Raji (cell line): ENCODE measurements around the gene GJA4.

ENCODE experiments used
- POLR2A ChIP-seq: IDR thresholded peaks from 2 replicates; pipeline ENCODE4 v1.6.1; 2011; ENCODE audit warnings: low read depth, low read length, control low read depth; ENCODE audit not compliant: insufficient read depth

Gene GJA4

GRCh38 chr1:34803770-34804169 is 11.0 kb downstream of the GJA4 start:
- TF ChIP-seq POLR2A: no peak

- no peak for TF ChIP-seq POLR2A
Measured at GRCh38 chr1:34806396-34806795, 13.6 kb downstream of the GJA4 start.

- no peak for TF ChIP-seq POLR2A
Measured at GRCh38 chr1:34808051-34808810, 15.4 kb downstream of the GJA4 start.

GRCh38 chr1:34816332-34816731 is 23.5 kb downstream of the GJA4 start:
- no peak for TF ChIP-seq POLR2A

GRCh38 chr1:34816778-34817177 is 24.0 kb downstream of the GJA4 start:
- no peak for TF ChIP-seq POLR2A

- no peak for TF ChIP-seq POLR2A
Measured at GRCh38 chr1:34822202-34822601, 29.4 kb downstream of the GJA4 start.

- no peak for TF ChIP-seq POLR2A
Measured at GRCh38 chr1:34824817-34825454, 32.1 kb downstream of the GJA4 start.

- TF ChIP-seq POLR2A: no peak
Measured at GRCh38 chr1:34825455-34826091, 32.8 kb downstream of the GJA4 start.

- no peak for TF ChIP-seq POLR2A
Measured at GRCh38 chr1:34827341-34827941, 34.6 kb downstream of the GJA4 start.

GRCh38 chr1:34828611-34829010 is 35.8 kb downstream of the GJA4 start:
- TF ChIP-seq POLR2A: no peak

- TF ChIP-seq POLR2A: no peak
Measured at GRCh38 chr1:34829250-34829649, 36.5 kb downstream of the GJA4 start.

GRCh38 chr1:34831721-34832246 is 39.0 kb downstream of the GJA4 start:
- TF ChIP-seq POLR2A: no peak

- no peak for TF ChIP-seq POLR2A
Measured at GRCh38 chr1:34833711-34834110, 40.9 kb downstream of the GJA4 start.

GRCh38 chr1:34839526-34840305 is 46.9 kb downstream of the GJA4 start:
- no peak for TF ChIP-seq POLR2A

GRCh38 chr1:34840426-34840825 is 47.6 kb downstream of the GJA4 start:
- no peak for TF ChIP-seq POLR2A
